ENCODE measurements around the gene SLC1A3.

The SLC1A3 gene

GRCh38 chr5:36658038-36658756 is 51.8 kb downstream of the SLC1A3 start:
- no peak for DNase-seq

GRCh38 chr5:36659411-36659810 is 53.0 kb downstream of the SLC1A3 start:
- DNase-seq = no peak

- DNase-seq = no peak
Observed at GRCh38 chr5:36660397-36661049, 54.1 kb downstream of the SLC1A3 start.

GRCh38 chr5:36661456-36662220 is 55.2 kb downstream of the SLC1A3 start:
- DNase-seq = no peak

- DNase-seq = no peak
Observed at GRCh38 chr5:36662291-36662851, 56.0 kb downstream of the SLC1A3 start.

- no peak for DNase-seq
Observed at GRCh38 chr5:36664766-36665165, 58.4 kb downstream of the SLC1A3 start.

- no peak for DNase-seq
Observed at GRCh38 chr5:36665628-36666027, 59.2 kb downstream of the SLC1A3 start.

GRCh38 chr5:36666274-36666673 is 59.9 kb downstream of the SLC1A3 start:
- no peak for DNase-seq

GRCh38 chr5:36666986-36667385 is 60.6 kb downstream of the SLC1A3 start:
- DNase-seq = no peak

- no peak for DNase-seq
Observed at GRCh38 chr5:36667824-36668223, 61.4 kb downstream of the SLC1A3 start.

- DNase-seq = no peak
Observed at GRCh38 chr5:36669015-36669651, 62.7 kb downstream of the SLC1A3 start.

GRCh38 chr5:36670548-36670947 is 64.1 kb downstream of the SLC1A3 start:
- no peak for DNase-seq

- no peak for DNase-seq
Observed at GRCh38 chr5:36675282-36675681, 68.9 kb downstream of the SLC1A3 start.

GRCh38 chr5:36679221-36679989 is 73.0 kb downstream of the SLC1A3 start:
- no peak for DNase-seq

- DNase-seq = no peak
Observed at GRCh38 chr5:36680066-36680465, 73.7 kb downstream of the SLC1A3 start.

GRCh38 chr5:36681711-36682110 is 75.3 kb downstream of the SLC1A3 start:
- no peak for DNase-seq

GRCh38 chr5:36682499-36682898 is 76.1 kb downstream of the SLC1A3 start:
- no peak for DNase-seq

- DNase-seq = no peak
Observed at GRCh38 chr5:36683821-36684434, 77.5 kb downstream of the SLC1A3 start.

- DNase-seq = no peak
Observed at GRCh38 chr5:36685631-36686288, 79.4 kb downstream of the SLC1A3 start.

GRCh38 chr5:36686881-36687280 is 80.5 kb downstream of the SLC1A3 start:
- DNase-seq = no peak

- peak; percentile 56 for DNase-seq
Observed at GRCh38 chr5:36688722-36689121, 82.3 kb downstream of the SLC1A3 start.
